HEK293 (cell line): ENCODE results near the gene DHRS13.

Experiments used
- KLF10 ChIP-seq: fragments of 450-650 bp; IDR thresholded peaks from 2 replicates; pipeline ENCODE4 v1.5.1; 2018; ENCODE audit warnings: missing biosample characterization, mild to moderate bottlenecking, missing genetic modification characterization
- TCF7L2 ChIP-seq: IDR thresholded peaks from 2 replicates; pipeline ENCODE4 v1.6.1; 2011; ENCODE audit warnings: low read depth, mild to moderate bottlenecking, inconsistent platforms, low read length, moderate library complexity, borderline replicate concordance
- ZNF274 ChIP-seq, 2 experiments: fragments of 200-500 bp in 1 of 2; fragments of 450-650 bp in 1 of 2; sonication (Bioruptor generic) in 1 of 2; formaldehyde crosslinking in 1 of 2; IDR thresholded peaks; 2 replicates each; pipeline versions ENCODE4 v1.5.1 to v1.6.1; 2014 to 2016; ENCODE audit warnings: borderline replicate concordance in 1 of 2, inconsistent platforms in 1 of 2, low read length in 1 of 2, missing biosample characterization in 1 of 2, missing genetic modification characterization in 1 of 2
- ZNF391 ChIP-seq: fragments of 450-650 bp; formaldehyde crosslinking; IDR thresholded peaks from 2 replicates; pipeline ENCODE4 v1.5.1; 2016; ENCODE audit warnings: low read depth, missing biosample characterization, missing genetic modification characterization, borderline replicate concordance
- ZNF701 ChIP-seq: fragments of 450-650 bp; formaldehyde crosslinking; IDR thresholded peaks from 2 replicates; pipeline ENCODE4 v1.5.1; 2016; ENCODE audit warnings: missing biosample characterization, missing genetic modification characterization
- TF ChIP-seq, protein P1 (sequence below): fragments of 450-650 bp; formaldehyde crosslinking; IDR thresholded peaks from 2 replicates; pipeline ENCODE4 v1.5.1; 2016; ENCODE audit warnings: missing biosample characterization, missing genetic modification characterization

DNA sequence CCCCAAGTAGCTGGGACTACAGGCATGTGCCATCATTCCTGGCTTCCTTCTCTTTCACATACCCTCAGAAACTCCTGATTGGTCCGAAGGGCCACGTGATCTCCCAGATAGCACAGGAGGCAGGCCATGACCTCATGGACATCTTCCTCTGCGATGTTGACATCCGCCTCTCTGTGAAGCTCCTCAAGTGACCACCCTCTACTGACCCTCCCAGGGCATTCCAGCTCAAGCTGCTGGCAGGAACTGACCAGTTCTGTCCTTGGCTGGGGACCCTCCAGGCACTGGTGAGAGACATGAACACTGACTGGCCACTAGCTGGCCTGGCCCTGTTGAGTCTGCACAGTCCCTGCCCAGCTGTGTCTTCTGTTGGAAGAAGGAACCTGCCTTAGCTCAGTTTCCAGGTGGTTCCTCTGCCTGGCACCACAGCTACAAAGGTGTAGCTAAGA is 42.5 kb downstream of the DHRS13 start:
- TF ChIP-seq ZNF701 (tag by site-specific recombination) (no peak), ZNF391 (tag by site-specific recombination) (no peak), TCF7L2 (no peak), ZNF274 (IDR thresholded peaks at IDR 0.05; ENCODE audit: low read length) (no peak), ZNF274 (tag by site-specific recombination; IDR thresholded peaks at IDR 0.05; ENCODE audit: borderline replicate concordance) (no peak), KLF10 (tag by site-specific recombination) (no peak)
- TF ChIP-seq, protein P1, sequence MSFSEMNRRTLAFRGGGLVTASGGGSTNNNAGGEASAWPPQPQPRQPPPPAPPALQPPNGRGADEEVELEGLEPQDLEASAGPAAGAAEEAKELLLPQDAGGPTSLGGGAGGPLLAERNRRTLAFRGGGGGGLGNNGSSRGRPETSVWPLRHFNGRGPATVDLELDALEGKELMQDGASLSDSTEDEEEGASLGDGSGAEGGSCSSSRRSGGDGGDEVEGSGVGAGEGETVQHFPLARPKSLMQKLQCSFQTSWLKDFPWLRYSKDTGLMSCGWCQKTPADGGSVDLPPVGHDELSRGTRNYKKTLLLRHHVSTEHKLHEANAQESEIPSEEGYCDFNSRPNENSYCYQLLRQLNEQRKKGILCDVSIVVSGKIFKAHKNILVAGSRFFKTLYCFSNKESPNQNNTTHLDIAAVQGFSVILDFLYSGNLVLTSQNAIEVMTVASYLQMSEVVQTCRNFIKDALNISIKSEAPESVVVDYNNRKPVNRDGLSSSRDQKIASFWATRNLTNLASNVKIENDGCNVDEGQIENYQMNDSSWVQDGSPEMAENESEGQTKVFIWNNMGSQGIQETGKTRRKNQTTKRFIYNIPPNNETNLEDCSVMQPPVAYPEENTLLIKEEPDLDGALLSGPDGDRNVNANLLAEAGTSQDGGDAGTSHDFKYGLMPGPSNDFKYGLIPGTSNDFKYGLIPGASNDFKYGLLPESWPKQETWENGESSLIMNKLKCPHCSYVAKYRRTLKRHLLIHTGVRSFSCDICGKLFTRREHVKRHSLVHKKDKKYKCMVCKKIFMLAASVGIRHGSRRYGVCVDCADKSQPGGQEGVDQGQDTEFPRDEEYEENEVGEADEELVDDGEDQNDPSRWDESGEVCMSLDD (tag by site-specific recombination) = no peak
